GM12801 (cell line): ENCODE measurements around the gene LRP1B.

ENCODE experiments used
- CTCF ChIP-seq: IDR thresholded peaks from one replicate; pipeline ENCODE4 v1.5.1; 2011; ENCODE audit warnings: control low read depth; ENCODE audit not compliant: insufficient read length; ENCODE audit errors: extremely low read depth

Gene LRP1B

GRCh38 chr2:142134911-142135310 lies 4.1 kb upstream of the LRP1B start:
- TF ChIP-seq CTCF, result no peak

GRCh38 chr2:142130111-142131009 lies 456 bp downstream of the LRP1B start:
- TF ChIP-seq CTCF, result no peak

GRCh38 chr2:142128105-142128504 lies 2.7 kb downstream of the LRP1B start:
- TF ChIP-seq CTCF, result no peak

- no peak for TF ChIP-seq CTCF
Measured at GRCh38 chr2:142127248-142127647, 3.6 kb downstream of the LRP1B start.

GRCh38 chr2:142124706-142125105 lies 6.1 kb downstream of the LRP1B start:
- no peak for TF ChIP-seq CTCF

GRCh38 chr2:142119347-142119746 lies 11.5 kb downstream of the LRP1B start:
- no peak for TF ChIP-seq CTCF

GRCh38 chr2:142112757-142113221 lies 18.0 kb downstream of the LRP1B start:
- TF ChIP-seq CTCF, result no peak
